Fibroblast of the conjunctiva (primary cell): ENCODE measurements around the gene THBS4.
"Not testable (repeated sequence)": the region's sequence is repeated elsewhere in the genome, so short reads cannot be mapped to it uniquely, and the experiment has no call there.

Experiments used
- DNase-seq: peaks from one replicate; pipeline ENCODE4 v3.0.0-alpha.2; 2010; ENCODE audit warnings: low read depth

The THBS4 gene

GRCh38 chr5:80076131-80077050 lies 41.2 kb downstream of the THBS4 start:
- no peak for DNase-seq

GRCh38 chr5:80077051-80077714 lies 42.0 kb downstream of the THBS4 start:
- DNase-seq = no peak

GRCh38 chr5:80078921-80079320 lies 43.8 kb downstream of the THBS4 start:
- DNase-seq = no peak

GRCh38 chr5:80082281-80082680 lies 47.1 kb downstream of the THBS4 start:
- no peak for DNase-seq

GRCh38 chr5:80082731-80083100 lies 47.6 kb downstream of the THBS4 start:
- DNase-seq = peak; percentile 71

GRCh38 chr5:80083101-80083890 lies 48.1 kb downstream of the THBS4 start:
- peak; percentile 62 for DNase-seq

- DNase-seq = no peak
These were observed 55.7 kb downstream of the THBS4 start for GRCh38 chr5:80090884-80091166.

- peak; percentile 37 for DNase-seq
These were observed 56.6 kb downstream of the THBS4 start for GRCh38 chr5:80091792-80092192.

GRCh38 chr5:80092486-80093107 lies 57.4 kb downstream of the THBS4 start:
- DNase-seq = no peak

GRCh38 chr5:80093796-80094195 lies 58.6 kb downstream of the THBS4 start:
- no peak for DNase-seq

GRCh38 chr5:80094236-80094738 lies 59.1 kb downstream of the THBS4 start:
- no peak for DNase-seq

GRCh38 chr5:80097451-80097850 lies 62.3 kb downstream of the THBS4 start:
- DNase-seq = no peak

- DNase-seq = no peak
These were observed 66.8 kb downstream of the THBS4 start for GRCh38 chr5:80101993-80102392.

- no peak for DNase-seq
These were observed 68.2 kb downstream of the THBS4 start for GRCh38 chr5:80103371-80103770.

GRCh38 chr5:80105698-80106439 lies 70.7 kb downstream of the THBS4 start:
- no peak for DNase-seq

GRCh38 chr5:80106916-80107315 lies 71.8 kb downstream of the THBS4 start:
- no peak for DNase-seq

GRCh38 chr5:80109646-80110478 lies 74.7 kb downstream of the THBS4 start:
- DNase-seq = no peak

- DNase-seq = not testable (repeated sequence)
These were observed 76.3 kb downstream of the THBS4 start for GRCh38 chr5:80111376-80111990.

GRCh38 chr5:80114860-80115259 lies 79.7 kb downstream of the THBS4 start:
- no peak for DNase-seq

GRCh38 chr5:80116000-80116399 lies 80.9 kb downstream of the THBS4 start:
- no peak for DNase-seq
